Fibroblast of skin of back (primary cell): ENCODE data around the gene GBP2. TPM values are rescaled to one million over a fixed set of nuclear protein-coding genes. Genes with fewer than 3 reads are reported as not detected.
"Not testable (repeated sequence)": the region's sequence is repeated elsewhere in the genome, so short reads cannot be mapped to it uniquely, and the experiment has no call there.

Experiments
- DNase-seq: peaks from one replicate; pipeline ENCODE4 v3.0.0-alpha.2; 2013
- polyA plus RNA-seq, 2 experiments: library from polyadenylated mRNA; unstranded; fragments of 120-200 nt; gene quantifications; one replicate each; pipeline ENCODE4 v1.2.1, GENCODE V29; 2013; ENCODE audit not compliant: insufficient read length in 2 of 2

Gene GBP2
- polyA plus RNA-seq (2013, experiment 1 of 2; ENCODE audit: insufficient read length), result 4.7 TPM
- polyA plus RNA-seq (2013, experiment 2 of 2; ENCODE audit: insufficient read length), result 8.2 TPM

- peak; percentile 69 for DNase-seq
Observed at GRCh38 chr1:89125913-89126580, at the start of gene GBP2. GBP2 (minus strand) TSS chr1:89126114; CDS start chr1:89121966, 4,148 bp downstream.

- DNase-seq, result no peak
Observed at GRCh38 chr1:89174491-89174890, 48.6 kb upstream of the GBP2 start.

- no peak for DNase-seq
Observed at GRCh38 chr1:89172468-89173143, 46.7 kb upstream of the GBP2 start.

- no peak for DNase-seq
Observed at GRCh38 chr1:89171067-89171438, 45.1 kb upstream of the GBP2 start.

- DNase-seq, result no peak
Observed at GRCh38 chr1:89170170-89171066, 44.5 kb upstream of the GBP2 start.

GRCh38 chr1:89169166-89169565, 43.3 kb upstream of the GBP2 start:
- DNase-seq, result no peak

- no peak for DNase-seq
Observed at GRCh38 chr1:89167590-89168230, 41.8 kb upstream of the GBP2 start.

GRCh38 chr1:89166705-89167104, 40.8 kb upstream of the GBP2 start:
- no peak for DNase-seq

GRCh38 chr1:89165811-89166210, 39.9 kb upstream of the GBP2 start:
- DNase-seq, result no peak

- DNase-seq, result no peak
Observed at GRCh38 chr1:89151047-89151446, 25.1 kb upstream of the GBP2 start.

- no peak for DNase-seq
Observed at GRCh38 chr1:89149976-89150375, 24.1 kb upstream of the GBP2 start.

GRCh38 chr1:89149229-89149628, 23.3 kb upstream of the GBP2 start:
- peak; percentile 11 for DNase-seq

- DNase-seq, result no peak
Observed at GRCh38 chr1:89147678-89148658, 22.1 kb upstream of the GBP2 start.

- DNase-seq, result no peak
Observed at GRCh38 chr1:89146721-89147120, 20.8 kb upstream of the GBP2 start.

GRCh38 chr1:89143484-89143883, 17.6 kb upstream of the GBP2 start:
- DNase-seq, result no peak

GRCh38 chr1:89142160-89142559, 16.2 kb upstream of the GBP2 start:
- DNase-seq, result no peak

GRCh38 chr1:89133747-89134146, 7.8 kb upstream of the GBP2 start:
- no peak for DNase-seq

- DNase-seq, result no peak
Observed at GRCh38 chr1:89130716-89131115, 4.8 kb upstream of the GBP2 start.

GRCh38 chr1:89129911-89130310, 4.0 kb upstream of the GBP2 start:
- DNase-seq, result no peak

- DNase-seq, result not testable (repeated sequence)
Observed at GRCh38 chr1:89128003-89128458, 2.1 kb upstream of the GBP2 start.
